ENCODE data around the gene LIG3. TPM values are rescaled to one million over a fixed set of nuclear protein-coding genes. Genes with fewer than 3 reads are reported as not detected.

Gene LIG3
- 42.1 and 50.2 TPM in 2 replicates for total RNA-seq

DNA sequence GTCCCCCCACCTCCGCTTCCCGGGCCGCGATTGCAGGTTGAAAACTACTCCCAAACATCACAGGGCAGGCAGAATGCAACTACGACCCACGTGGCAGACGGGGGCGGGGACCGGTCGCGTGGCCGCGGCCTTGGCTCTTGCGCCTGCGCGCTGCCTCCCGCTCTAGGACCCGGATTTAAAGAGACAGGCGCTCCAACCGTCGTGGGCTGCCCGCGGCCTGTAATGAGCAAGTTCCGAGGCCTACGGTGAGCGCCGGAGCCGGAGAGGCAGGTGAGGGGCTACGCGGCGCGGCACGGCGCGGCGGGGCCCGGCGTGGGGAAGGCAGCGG is at the start of gene LIG3:
TSS of gene LIG3 (plus strand) at position 160 of the 328 bp plus-strand sequence. CDS start 2,494 bp downstream, outside the sequence.

DNA sequence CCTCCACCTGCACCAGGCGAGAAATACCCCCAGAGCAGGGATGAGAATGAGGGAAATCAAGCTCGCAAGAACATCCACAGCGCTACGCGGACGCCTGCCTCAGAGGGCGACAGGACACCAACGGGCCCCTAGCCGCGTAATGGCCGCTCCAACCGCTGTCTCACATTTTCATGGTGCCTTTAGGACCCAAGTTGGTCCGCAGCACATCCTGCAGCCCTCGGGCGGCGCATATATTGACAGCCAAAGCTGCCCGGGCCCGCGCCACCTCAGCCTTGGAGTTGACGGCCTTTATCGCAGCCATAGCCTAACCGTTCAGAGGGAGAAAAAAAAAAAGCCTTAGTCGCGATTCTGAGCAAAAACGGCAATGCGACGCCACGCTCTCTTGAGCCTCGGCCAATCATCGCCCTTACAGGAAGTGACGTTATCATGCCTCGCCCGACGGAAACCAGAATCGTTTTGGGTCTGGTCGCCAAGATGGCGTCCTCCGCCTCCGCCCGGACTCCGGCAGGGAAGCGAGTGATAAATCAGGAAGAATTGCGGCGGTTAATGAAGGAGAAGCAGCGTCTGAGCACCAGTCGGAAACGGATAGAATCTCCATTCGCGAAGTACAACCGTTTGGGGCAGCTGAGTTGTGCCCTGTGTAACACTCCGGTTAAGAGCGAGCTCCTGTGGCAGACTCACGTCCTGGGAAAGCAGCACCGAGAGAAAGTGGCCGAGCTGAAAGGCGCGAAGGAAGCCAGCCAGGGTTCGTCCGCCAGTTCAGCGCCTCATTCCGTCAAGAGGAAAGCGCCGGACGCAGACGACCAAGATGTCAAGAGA is 19.0 kb upstream of the LIG3 start, which contains the start of the genes CCT6B and ZNF830:
TSS of gene CCT6B (minus strand) at position 368 of the 819 bp plus-strand sequence. CDS start at position 301, 67 bp downstream.
TSS of gene ZNF830 (plus strand) at position 448 of the 819 bp plus-strand sequence. CDS start at position 475, 27 bp downstream.

Other genes with a start within 250 kb of the LIG3 start
- gene CCT6B, start 19.1 kb upstream of the LIG3 start, total RNA-seq, result 0.46 and 0.52 TPM in 2 replicates
- gene ZNF830, start 19.0 kb upstream of the LIG3 start, total RNA-seq, result 7.2 and 7.9 TPM in 2 replicates
- 11.1 and 12.0 TPM in 2 replicates for gene RFFL, start 83.2 kb downstream of the LIG3 start, total RNA-seq
- gene RAD51D, start 139.3 kb downstream of the LIG3 start, total RNA-seq, result 6.1 and 7.0 TPM in 2 replicates
- gene FNDC8, start 141.1 kb downstream of the LIG3 start, total RNA-seq, result not detected in 2 replicates
- 14.6 and 19.9 TPM in 2 replicates for gene NLE1, start 161.8 kb downstream of the LIG3 start, total RNA-seq
- gene UNC45B, start 167.3 kb downstream of the LIG3 start, total RNA-seq, result not detected in 2 replicates
- gene SLC35G3, start 213.9 kb downstream of the LIG3 start, total RNA-seq, result not detected in 2 replicates

Data from smooth muscle cell of the pulmonary artery (primary cell).